Liver (tissue), 9 donors: ENCODE measurements around the gene DCPS. TPM values are rescaled to one million over a fixed set of nuclear protein-coding genes. Genes with fewer than 3 reads are reported as not detected.
A peak's percentile ranks its signal among the peaks of the same experiment; 100 is the strongest.
"Not testable (repeated sequence)": the region's sequence is repeated elsewhere in the genome, so short reads cannot be mapped to it uniquely, and the experiment has no call there.

Experiments
- DNase-seq: peaks from one replicate; pipeline ENCODE4 v3.0.0-alpha.2; 2017; ENCODE audit warnings: low spot score
- H3K27ac ChIP-seq, 2 donors: one replicate each; pipeline ENCODE4 v1.7.0; 2013; ENCODE audit warnings: inconsistent platforms in 2 of 2, low read length in 2 of 2, control low read depth in 1 of 2, low read depth in 1 of 2, mild to moderate bottlenecking in 1 of 2
- H3K27me3 ChIP-seq, 4 donors: one replicate each; pipeline versions ENCODE4 v1.6.1 to v1.7.0; 2013; ENCODE audit warnings: low read length in 3 of 4, inconsistent platforms in 1 of 4, mild to moderate bottlenecking in 1 of 4, moderate library complexity in 1 of 4; ENCODE audit not compliant: control insufficient read depth in 4 of 4, insufficient read depth in 4 of 4
- H3K36me3 ChIP-seq, 4 donors: one replicate each; pipeline versions ENCODE4 v1.6.1 to v1.7.0; 2013; ENCODE audit warnings: low read length in 3 of 4, mild to moderate bottlenecking in 3 of 4, low read depth in 1 of 4, moderate library complexity in 1 of 4; ENCODE audit not compliant: control insufficient read depth in 4 of 4, insufficient read depth in 3 of 4
- H3K4me1 ChIP-seq, 4 donors: one replicate each; pipeline versions ENCODE4 v1.6.1 to v1.7.0; 2013; ENCODE audit warnings: low read length in 3 of 4, mild to moderate bottlenecking in 3 of 4, moderate library complexity in 1 of 4; ENCODE audit not compliant: control insufficient read depth in 4 of 4, insufficient read depth in 4 of 4
- H3K4me3 ChIP-seq, 3 donors: one replicate each; pipeline versions ENCODE4 v1.6.1 to v1.7.0; 2013; ENCODE audit warnings: low read length in 3 of 3, control low read depth in 1 of 3, low read depth in 1 of 3, mild to moderate bottlenecking in 1 of 3
- H3K9ac ChIP-seq, 2 donors: one replicate each; pipeline ENCODE4 v1.7.0; 2013; ENCODE audit warnings: low read length in 2 of 2, mild to moderate bottlenecking in 2 of 2, moderate library complexity in 2 of 2, control low read depth in 1 of 2, low read depth in 1 of 2
- H3K9me3 ChIP-seq, 4 donors: one replicate each; pipeline versions ENCODE4 v1.6.1 to v1.7.0; 2013; ENCODE audit warnings: low read length in 3 of 4; ENCODE audit not compliant: control insufficient read depth in 4 of 4
- EGR1 ChIP-seq, 2 donors: IDR thresholded peaks; 2 replicates each; pipeline ENCODE4 v1.6.1; 2016 to 2018; ENCODE audit warnings: antibody characterized with exemption in 2 of 2, low read depth in 2 of 2
- HNF4A ChIP-seq, 2 donors: conservative IDR thresholded peaks; 2 replicates each; pipeline ENCODE4 v1.6.1; 2016; ENCODE audit warnings: antibody characterized with exemption in 2 of 2, mild to moderate bottlenecking in 2 of 2
- MAX ChIP-seq: IDR thresholded peaks from 2 replicates; pipeline ENCODE4 v1.6.1; 2016; ENCODE audit warnings: antibody characterized with exemption
- NR2F2 ChIP-seq: IDR thresholded peaks from 2 replicates; pipeline ENCODE4 v1.6.1; 2016; ENCODE audit warnings: antibody characterized with exemption
- RAD21 ChIP-seq, 2 donors: IDR thresholded peaks; 2 replicates each; pipeline ENCODE4 v1.6.1; 2016; ENCODE audit warnings: antibody characterized with exemption in 2 of 2, mild to moderate bottlenecking in 2 of 2
- RXRA ChIP-seq, 2 donors: IDR thresholded peaks; 2 replicates each; pipeline ENCODE4 v1.6.1; 2017 to 2018; ENCODE audit warnings: antibody characterized with exemption in 2 of 2, mild to moderate bottlenecking in 1 of 2
- SP1 ChIP-seq: IDR thresholded peaks from 2 replicates; pipeline ENCODE4 v1.6.1; 2018; ENCODE audit warnings: antibody characterized with exemption, mild to moderate bottlenecking
- TAF1 ChIP-seq: conservative IDR thresholded peaks from 2 replicates; pipeline ENCODE4 v1.6.1; 2016; ENCODE audit warnings: antibody characterized with exemption, mild to moderate bottlenecking
- WGBS: extraction: QIAGEN DNeasy Blood & Tissue Kit; methylation state at CpG from one replicate; pipeline ENCODE4 v1.1.7; 2013; 5-methylcytosine and 5-hydroxymethylcytosine counted together
- polyA plus RNA-seq, 2 donors: library from polyadenylated mRNA; stranded (reverse) in 1 of 2; unstranded in 1 of 2; fragments of 200-250 nt in 1 of 2; fragments of >200 nt in 1 of 2; fragmentation: Nextera tagmentation in 1 of 2; extraction: Ambion mirVana in 1 of 2; gene quantifications; one replicate each; pipeline versions ENCODE4 v1.2.1 to v1.2.3, GENCODE V29; 2013 to 2015
- total RNA-seq, 2 donors: library from RNA; depleted of rRNA; stranded (reverse); fragments of >200 nt; gene quantifications; one replicate each; pipeline ENCODE4 v1.2.3, GENCODE V29; 2014
- donor health status: healthy.
- donor health status: healthy.
- donor health status: healthy.
- donor health status: healthy.
- donor health status: healthy.

Gene DCPS
- total and polyA plus RNA-seq, 4 donors, result 5.6 to 61.0 (median 19.0) TPM

DNA sequence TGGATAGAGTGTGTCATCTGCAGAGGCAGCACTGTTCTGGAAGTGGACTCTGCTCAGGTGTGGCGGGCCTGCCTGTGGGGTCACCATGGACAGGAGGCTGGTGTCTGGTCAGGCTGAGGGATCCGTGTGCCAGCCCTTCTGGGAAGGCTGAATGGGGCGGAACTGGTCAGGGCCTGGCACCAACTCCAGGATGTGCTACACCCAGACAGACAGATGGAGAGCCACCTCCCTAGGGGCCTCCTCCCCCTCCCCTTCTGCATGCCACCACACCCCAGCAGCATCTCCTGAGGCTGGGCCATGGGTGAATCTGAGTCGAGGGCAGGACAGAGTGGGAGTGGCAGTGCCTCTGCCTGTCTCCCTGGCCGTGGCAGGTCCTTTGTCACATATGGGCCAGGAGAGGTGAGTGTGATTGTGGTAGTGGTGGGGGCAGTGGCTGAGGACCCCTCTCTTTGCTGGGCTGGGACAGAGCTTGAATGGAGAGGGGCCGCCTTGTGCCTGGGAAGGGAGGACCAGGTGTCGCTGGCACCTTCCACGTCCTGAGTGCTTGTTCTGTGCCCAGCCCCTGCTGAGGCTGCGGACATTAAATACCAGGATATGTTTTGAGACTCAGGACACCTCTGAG is 80.7 kb downstream of the DCPS start:
- Histone ChIP-seq H3K36me3 (no peaks in the 10 kb centered on the region), H3K9ac (no peak overlapping the region), H3K4me1 (peaks cover 5 to 22% (median 12%) of the 10 kb centered on the region in 4 donors), H3K4me3 (no peak overlapping the region), H3K27ac (no peak overlapping the region), H3K27me3 (no peaks in the 10 kb centered on the region), H3K9me3 (no peaks in the 10 kb centered on the region)
- no peak for DNase-seq
- TF ChIP-seq RXRA (IDR thresholded peaks at IDR 0.05) (peak in 1 of 2 donors; percentile 5), EGR1 (IDR thresholded peaks at IDR 0.05; ENCODE audit: low read depth in 2 of 2) (no peak)
- 80% methylated on average over 9 of the region's 9 CpGs for WGBS

GRCh38 chr11:126385991-126386728 is 82.3 kb downstream of the DCPS start:
- Histone ChIP-seq H3K9me3 (no peaks in the 10 kb centered on the region), H3K27ac (peak overlapping the region; percentile 3 to 4), H3K4me3 (no peak overlapping the region), H3K4me1 (peaks cover 5 to 18% (median 12%) of the 10 kb centered on the region in 4 donors), H3K9ac (no peak overlapping the region), H3K27me3 (no peaks in the 10 kb centered on the region), H3K36me3 (no peaks in the 10 kb centered on the region)
- DNase-seq, result no peak
- 66% methylated on average over 8 of the region's 8 CpGs for WGBS
- peak; percentile 10 for TF ChIP-seq NR2F2
- no peak for TF ChIP-seq TAF1

DNA sequence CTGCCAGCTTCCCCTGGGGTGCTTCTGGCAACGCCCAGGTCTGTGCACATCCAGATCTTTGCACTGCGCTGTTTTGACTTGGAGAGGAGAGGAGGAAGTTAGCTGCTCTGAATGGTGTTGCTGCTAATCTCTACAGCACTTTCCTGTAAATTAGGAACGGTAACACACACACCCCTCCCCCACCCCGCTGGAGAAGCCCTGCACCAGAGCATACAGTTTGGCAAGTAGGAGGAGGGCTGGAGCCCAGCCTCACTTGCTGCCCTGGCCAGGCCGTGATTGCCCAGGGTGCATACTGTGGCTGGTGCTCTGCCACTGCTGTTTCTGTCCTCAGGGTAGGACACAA is 82.8 kb downstream of the DCPS start:
- H3K4me1 ChIP-seq, result peaks cover 5 to 18% (median 13%) of the 10 kb centered on the region in 4 donors
- 20% methylated on average over 5 of the region's 5 CpGs for WGBS
- H3K36me3 ChIP-seq, H3K9me3 ChIP-seq, H3K9ac ChIP-seq, H3K4me3 ChIP-seq, H3K27me3 ChIP-seq, DNase-seq: not testable (repeated sequence)
- H3K27ac ChIP-seq, result peak overlapping the region in 1 of 2 donors; percentile 4
- TF ChIP-seq HNF4A (conservative IDR thresholded peaks at IDR 0.05) (peak; percentile 27 to 36), MAX (peak; percentile 69), SP1 (peak; percentile 46), RXRA (IDR thresholded peaks at IDR 0.05) (peak in 1 of 2 donors; percentile 59), RAD21 (IDR thresholded peaks at IDR 0.05) (peak in 1 of 2 donors; percentile 48)

DNA sequence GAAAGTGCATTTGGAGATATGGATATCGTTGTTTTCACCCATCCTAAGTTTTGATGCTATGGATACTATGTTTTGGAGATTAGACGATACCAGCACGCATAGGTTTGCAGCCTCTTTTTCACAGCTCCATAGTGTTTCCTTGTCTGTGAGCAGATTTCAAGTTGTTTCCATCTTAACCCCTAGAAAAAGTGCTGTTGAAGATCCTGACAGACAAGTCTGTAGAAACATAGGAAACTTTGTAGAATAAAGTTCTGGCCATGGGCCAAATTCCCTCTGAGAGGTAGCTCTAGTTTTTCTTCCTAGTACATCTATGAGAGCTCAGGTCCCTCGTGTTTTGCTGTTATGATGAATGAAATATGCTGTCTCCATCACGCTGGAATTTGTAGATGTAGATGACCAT is 84.0 kb downstream of the DCPS start:
- Histone ChIP-seq H3K27ac (no peak overlapping the region), H3K27me3 (no peaks in the 10 kb centered on the region), H3K36me3 (no peaks in the 10 kb centered on the region), H3K9me3 (no peaks in the 10 kb centered on the region), H3K4me3 (no peak overlapping the region), H3K9ac (no peak overlapping the region), H3K4me1 (peaks cover 5 to 18% (median 13%) of the 10 kb centered on the region in 4 donors)
- WGBS, result 92% methylated on average over 5 of the region's 5 CpGs
- DNase-seq, result no peak
- no peak for TF ChIP-seq EGR1 (IDR thresholded peaks at IDR 0.05; ENCODE audit: low read depth in 2 of 2)
